Measurements from ENCODE around the gene GZMA. TPM values are rescaled to one million over a fixed set of nuclear protein-coding genes. Genes with fewer than 3 reads are reported as not detected.
"Not testable (repeated sequence)": the region's sequence is repeated elsewhere in the genome, so short reads cannot be mapped to it uniquely, and the experiment has no call there.

Gene GZMA
- total RNA-seq, 1 donor from 2014 or later, result 8.8 TPM

- no peak overlapping the region for H3K27ac ChIP-seq
- ATAC-seq (no peak), DNase-seq (no peak)
- TF ChIP-seq CTCF (IDR thresholded peaks at IDR 0.05), result no peak
- H3K4me1 ChIP-seq, result no peaks in the 10 kb centered on the region
- H3K36me3 ChIP-seq, result no peaks in the 10 kb centered on the region
- no peaks in the 10 kb centered on the region for H3K27me3 ChIP-seq
- intact Hi-C loops (cut with DNase I), result no loop called here
- H3K4me3 ChIP-seq, result peak overlapping the region; percentile 19
- H3K9me3 ChIP-seq, result no peaks in the 10 kb centered on the region
Observed at GRCh38 chr5:55104036-55104772, 1.8 kb downstream of the GZMA start.

GRCh38 chr5:55104946-55105701, 2.7 kb downstream of the GZMA start:
- Histone ChIP-seq H3K4me1 (no peaks in the 10 kb centered on the region), H3K27ac (no peak overlapping the region), H3K9me3 (no peaks in the 10 kb centered on the region), H3K36me3 (no peaks in the 10 kb centered on the region), H3K4me3 (no peak overlapping the region), H3K27me3 (no peaks in the 10 kb centered on the region)
- ATAC-seq (no peak), DNase-seq (no peak)
- intact Hi-C loops (cut with DNase I), result no loop called here
- no peak for TF ChIP-seq CTCF (IDR thresholded peaks at IDR 0.05)

GRCh38 chr5:55105976-55106375, 3.5 kb downstream of the GZMA start:
- H3K4me3 ChIP-seq; ATAC-seq; H3K36me3 ChIP-seq; H3K27ac ChIP-seq; DNase-seq; H3K27me3 ChIP-seq; intact Hi-C loops (cut with DNase I); H3K9me3 ChIP-seq; H3K4me1 ChIP-seq: not testable (repeated sequence)

- Histone ChIP-seq H3K27me3 (no peaks in the 10 kb centered on the region), H3K9me3 (no peaks in the 10 kb centered on the region), H3K36me3 (no peaks in the 10 kb centered on the region), H3K4me1 (no peaks in the 10 kb centered on the region), H3K27ac (no peak overlapping the region), H3K4me3 (no peak overlapping the region)
- ATAC-seq (no peak), DNase-seq (no peak)
- TF ChIP-seq CTCF (IDR thresholded peaks at IDR 0.05), result no peak
- intact Hi-C loops (cut with DNase I), result no loop called here
Observed at GRCh38 chr5:55108661-55109060, 6.2 kb downstream of the GZMA start.

GRCh38 chr5:55110217-55110616, 7.8 kb downstream of the GZMA start:
- no peaks in the 10 kb centered on the region for H3K9me3 ChIP-seq
- H3K4me1 ChIP-seq, result no peaks in the 10 kb centered on the region
- H3K36me3 ChIP-seq, result no peaks in the 10 kb centered on the region
- no peak overlapping the region for H3K4me3 ChIP-seq
- intact Hi-C loops (cut with DNase I), result no loop called here
- DNase-seq (no peak), ATAC-seq (no peak)
- H3K27me3 ChIP-seq, result no peaks in the 10 kb centered on the region
- no peak for TF ChIP-seq CTCF (IDR thresholded peaks at IDR 0.05)
- H3K27ac ChIP-seq, result no peak overlapping the region

- Histone ChIP-seq H3K9me3 (no peaks in the 10 kb centered on the region), H3K27ac (no peak overlapping the region), H3K27me3 (no peaks in the 10 kb centered on the region), H3K4me3 (no peak overlapping the region), H3K4me1 (no peaks in the 10 kb centered on the region), H3K36me3 (no peaks in the 10 kb centered on the region)
- no peak for TF ChIP-seq CTCF (IDR thresholded peaks at IDR 0.05)
- ATAC-seq, result no peak
- intact Hi-C loops (cut with DNase I), result no loop called here
- DNase-seq, result no peak
Observed at GRCh38 chr5:55113327-55113726, 10.9 kb downstream of the GZMA start.

All from upper lobe of right lung (tissue), 1 donor.